ENCODE results near the gene YPEL5.
"Not testable (repeated sequence)": the region's sequence is repeated elsewhere in the genome, so short reads cannot be mapped to it uniquely, and the experiment has no call there.

YPEL5 gene

GRCh38 chr2:30108192-30108591 is 38.6 kb upstream of the YPEL5 start:
- in situ Hi-C loops (cut with MboI; ENCODE audit: low sequenced_read_pairs, unreplicated experiment), result no loop called here
- DNase-seq (ENCODE audit: low spot score), result no peak
- TF ChIP-seq CTCF (IDR thresholded peaks at IDR 0.05; ENCODE audit: borderline replicate concordance, control extremely low read depth, extremely low read depth, insufficient read depth, missing control alignments), result no peak

GRCh38 chr2:30108851-30109250 is 38.0 kb upstream of the YPEL5 start:
- TF ChIP-seq CTCF (IDR thresholded peaks at IDR 0.05; ENCODE audit: borderline replicate concordance, control extremely low read depth, extremely low read depth, insufficient read depth, missing control alignments), result no peak
- no peak for DNase-seq (ENCODE audit: low spot score)
- in situ Hi-C loops (cut with MboI; ENCODE audit: low sequenced_read_pairs, unreplicated experiment), result no loop called here

- DNase-seq (ENCODE audit: low spot score), result no peak
- in situ Hi-C loops (cut with MboI; ENCODE audit: low sequenced_read_pairs, unreplicated experiment), result no loop called here
- TF ChIP-seq CTCF (IDR thresholded peaks at IDR 0.05; ENCODE audit: borderline replicate concordance, control extremely low read depth, extremely low read depth, insufficient read depth, missing control alignments), result no peak
These were observed 37.0 kb upstream of the YPEL5 start for GRCh38 chr2:30109856-30110255.

- TF ChIP-seq CTCF (IDR thresholded peaks at IDR 0.05; ENCODE audit: borderline replicate concordance, control extremely low read depth, extremely low read depth, insufficient read depth, missing control alignments), result no peak
- in situ Hi-C loops (cut with MboI; ENCODE audit: low sequenced_read_pairs, unreplicated experiment), result no loop called here
- DNase-seq (ENCODE audit: low spot score), result no peak
These were observed 36.0 kb upstream of the YPEL5 start for GRCh38 chr2:30110773-30111172.

GRCh38 chr2:30111186-30111585 is 35.6 kb upstream of the YPEL5 start:
- DNase-seq (ENCODE audit: low spot score); in situ Hi-C loops (cut with MboI; ENCODE audit: low sequenced_read_pairs, unreplicated experiment): not testable (repeated sequence)

GRCh38 chr2:30112561-30112960 is 34.2 kb upstream of the YPEL5 start:
- DNase-seq (ENCODE audit: low spot score), result no peak
- in situ Hi-C loops (cut with MboI; ENCODE audit: low sequenced_read_pairs, unreplicated experiment), result no loop called here
- no peak for TF ChIP-seq CTCF (IDR thresholded peaks at IDR 0.05; ENCODE audit: borderline replicate concordance, control extremely low read depth, extremely low read depth, insufficient read depth, missing control alignments)

GRCh38 chr2:30113617-30114293 is 33.1 kb upstream of the YPEL5 start:
- no peak for TF ChIP-seq CTCF (IDR thresholded peaks at IDR 0.05; ENCODE audit: borderline replicate concordance, control extremely low read depth, extremely low read depth, insufficient read depth, missing control alignments)
- in situ Hi-C loops (cut with MboI; ENCODE audit: low sequenced_read_pairs, unreplicated experiment), result no loop called here
- no peak for DNase-seq (ENCODE audit: low spot score)
